ENCODE results near the gene HIVEP1. TPM values are rescaled to one million over a fixed set of nuclear protein-coding genes. Genes with fewer than 3 reads are reported as not detected.

HIVEP1 gene
- polyA plus RNA-seq, 1 of the 3 experiments (the other 2 are of a cell fraction) = 7.7 TPM

- Histone ChIP-seq H3F3A (replicated peaks; ENCODE audit: insufficient read depth) (peaks cover 25% of the 10 kb centered on the region), H3K27me3 (ENCODE audit: insufficient read depth) (no peaks in the 10 kb centered on the region), H3K27ac (ENCODE audit: low read depth in 2 of 2, low read length in 1 of 2) (peak overlapping the region in 1 of 2 experiments; percentile 96; a peak in 1 of 4 replicates), H3K9me2 (no peaks in the 10 kb centered on the region), H2AFZ (ENCODE audit: low read depth) (no peak overlapping the region), H3K4me2 (no peak overlapping the region), H3K36me3 (replicated peaks in 1 of 2; ENCODE audit: control insufficient read depth in 1 of 2, insufficient read depth in 2 of 2, low read length in 1 of 2) (peaks cover 22 to 34% of the 10 kb centered on the region in 2 experiments), H4K20me1 (ENCODE audit: insufficient read depth) (no peaks in the 10 kb centered on the region), H3K9ac (no peak overlapping the region), H3K79me2 (ENCODE audit: insufficient read depth) (peaks cover 47% of the 10 kb centered on the region), H3K4me1 (ENCODE audit: control insufficient read depth in 1 of 2, insufficient read depth in 2 of 2, low read depth in 1 of 2, low read length in 1 of 2) (peaks cover 5 to 7% of the 10 kb centered on the region in 2 experiments; a peak in 3 of 4 replicates), H3K9me3 (no peaks in the 10 kb centered on the region), H3K4me3 (ENCODE audit: low read depth in 2 of 2, low read length in 1 of 2) (no peak overlapping the region)
- TF ChIP-seq IRF3 (IDR thresholded peaks at IDR 0.05; ENCODE audit: low read depth, low read length) = no peak
- TF ChIP-seq MXI1 (IDR thresholded peaks at IDR 0.05; ENCODE audit: low read depth, low read length) = no peak
- TF ChIP-seq CHD2 (IDR thresholded peaks at IDR 0.05; ENCODE audit: low read length, partially characterized antibody) = no peak
- TF ChIP-seq NRF1 (IDR thresholded peaks at IDR 0.05; ENCODE audit: low read depth, low read length) = no peak
- no peak for TF ChIP-seq USF1 (IDR thresholded peaks at IDR 0.05; ENCODE audit: borderline replicate concordance, low read depth)
- TF ChIP-seq RCOR1 (IDR thresholded peaks at IDR 0.05; ENCODE audit: low read length) = no peak
- TF ChIP-seq JUND (IDR thresholded peaks at IDR 0.05) = no peak
- TF ChIP-seq ELF1 (IDR thresholded peaks at IDR 0.05) = no peak
- no peak for TF ChIP-seq CTCF (IDR thresholded peaks at IDR 0.05)
- TF ChIP-seq RFX5 (IDR thresholded peaks at IDR 0.05; ENCODE audit: low read length) = no peak
- TF ChIP-seq FOSL2 (IDR thresholded peaks at IDR 0.05; ENCODE audit: borderline replicate concordance, low read depth) = no peak
- TF ChIP-seq SMC3 (IDR thresholded peaks at IDR 0.05; ENCODE audit: low read depth, low read length) = no peak
- TF ChIP-seq RXRA (IDR thresholded peaks at IDR 0.05; ENCODE audit: borderline replicate concordance, low read depth) = no peak
- TF ChIP-seq EP300 (IDR thresholded peaks at IDR 0.05; ENCODE audit: borderline replicate concordance in 1 of 2, low read depth in 1 of 2, low read length in 1 of 2) = no peak
- no peak for TF ChIP-seq SIN3A (IDR thresholded peaks at IDR 0.05; ENCODE audit: borderline replicate concordance, low read depth, low read length)
- TF ChIP-seq MAX (IDR thresholded peaks at IDR 0.05; ENCODE audit: low read depth) = no peak
- TF ChIP-seq ZBTB33 (IDR thresholded peaks at IDR 0.05; ENCODE audit: borderline replicate concordance, low read depth) = no peak
- TF ChIP-seq PBX3 (IDR thresholded peaks at IDR 0.05) = no peak
- no peak for TF ChIP-seq EZH2phosphoT487 (IDR thresholded peaks at IDR 0.05; ENCODE audit: borderline replicate concordance, low read depth)
- TF ChIP-seq TCF12 (IDR thresholded peaks at IDR 0.05) = no peak
- WGBS (ENCODE audit: low lambda C conversion rate) = 100% methylated on average over 1 of the region's 3 CpGs
- POLR2A ChIA-PET = no interaction called here
- DNase-seq = no peak
- CTCF ChIA-PET = interaction anchor here (0.6 kb wide), 1 partner anchor 22 kb away, joined by 3 read pairs; no protein-coding TSS in a partner anchor
Measured at GRCh38 chr6:12014873-12015149, 2.7 kb downstream of the HIVEP1 start.

Data from SK-N-SH (cell line).